Type B pancreatic cell (in vitro differentiated cells): ENCODE results near the gene MAP3K2. TPM values are rescaled to one million over a fixed set of nuclear protein-coding genes. Genes with fewer than 3 reads are reported as not detected.

Experiments used
- DNase-seq: peaks from one replicate; pipeline ENCODE4 v3.0.0; 2021; ENCODE audit warnings: mixed read lengths; ENCODE audit not compliant: unreplicated experiment; ENCODE audit errors: extremely low spot score
- H3K27ac Mint-ChIP-seq: 2 replicates; pipeline ENCODE4 v1.8.0; 2021; ENCODE audit warnings: mild to moderate bottlenecking, mixed read lengths
- H3K27me3 Mint-ChIP-seq: 2 replicates; pipeline ENCODE4 v1.8.0; 2021; ENCODE audit warnings: mixed read lengths
- H3K36me3 Mint-ChIP-seq: 2 replicates; pipeline ENCODE4 v1.8.0; 2021; ENCODE audit warnings: mixed read lengths
- H3K4me1 Mint-ChIP-seq: one replicate; pipeline ENCODE4 v1.8.0; 2021; ENCODE audit warnings: mixed read lengths; ENCODE audit not compliant: unreplicated experiment
- H3K4me3 Mint-ChIP-seq: 2 replicates; pipeline ENCODE4 v1.8.0; 2021; ENCODE audit warnings: mild to moderate bottlenecking, mixed read lengths
- H3K9me3 Mint-ChIP-seq: 2 replicates; pipeline ENCODE4 v1.8.0; 2021; ENCODE audit warnings: mixed read lengths
- total RNA-seq: library from RNA; stranded (reverse); gene quantifications from 2 replicates; pipeline ENCODE4 v1.2.1, GENCODE V29; 2021; ENCODE audit warnings: low replicate concordance
- TF ChIP-seq, protein P1 (sequence below): fragments of 200-600 bp; sonication (generic); conservative IDR thresholded peaks from 2 replicates; pipeline ENCODE4 v1.5.0; 2021; ENCODE audit warnings: antibody characterized with exemption, mild to moderate bottlenecking

Gene MAP3K2
- total RNA-seq, 1 donor from 2014 or later, result 30.8 TPM

DNA sequence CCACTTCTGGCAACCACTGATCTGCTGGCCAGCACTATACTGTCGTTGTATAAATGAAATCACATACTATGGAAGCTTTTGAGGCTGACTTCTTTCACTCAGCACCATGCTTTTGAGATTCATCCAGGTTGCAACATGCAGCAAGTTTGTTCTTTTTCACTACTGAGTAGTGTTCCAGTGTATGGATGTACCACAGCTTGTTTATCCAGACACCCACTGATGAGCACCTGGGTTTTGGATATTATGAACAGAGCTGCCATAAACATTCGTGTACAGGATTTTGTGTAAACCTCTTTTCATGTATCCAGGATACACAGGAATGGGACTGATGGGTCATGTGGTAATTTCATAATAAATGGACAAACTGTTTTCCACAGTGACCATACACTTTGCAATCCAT lies 104.5 kb downstream of the MAP3K2 start:
- Mint-ChIP-seq H3K4me1 (no peaks in the 10 kb centered on the region), H3K4me3 (no peak overlapping the region), H3K36me3 (peaks cover 45% of the 10 kb centered on the region), H3K27ac (no peak overlapping the region), H3K27me3 (no peaks in the 10 kb centered on the region), H3K9me3 (peaks cover 9% of the 10 kb centered on the region)
- TF ChIP-seq, protein P1, sequence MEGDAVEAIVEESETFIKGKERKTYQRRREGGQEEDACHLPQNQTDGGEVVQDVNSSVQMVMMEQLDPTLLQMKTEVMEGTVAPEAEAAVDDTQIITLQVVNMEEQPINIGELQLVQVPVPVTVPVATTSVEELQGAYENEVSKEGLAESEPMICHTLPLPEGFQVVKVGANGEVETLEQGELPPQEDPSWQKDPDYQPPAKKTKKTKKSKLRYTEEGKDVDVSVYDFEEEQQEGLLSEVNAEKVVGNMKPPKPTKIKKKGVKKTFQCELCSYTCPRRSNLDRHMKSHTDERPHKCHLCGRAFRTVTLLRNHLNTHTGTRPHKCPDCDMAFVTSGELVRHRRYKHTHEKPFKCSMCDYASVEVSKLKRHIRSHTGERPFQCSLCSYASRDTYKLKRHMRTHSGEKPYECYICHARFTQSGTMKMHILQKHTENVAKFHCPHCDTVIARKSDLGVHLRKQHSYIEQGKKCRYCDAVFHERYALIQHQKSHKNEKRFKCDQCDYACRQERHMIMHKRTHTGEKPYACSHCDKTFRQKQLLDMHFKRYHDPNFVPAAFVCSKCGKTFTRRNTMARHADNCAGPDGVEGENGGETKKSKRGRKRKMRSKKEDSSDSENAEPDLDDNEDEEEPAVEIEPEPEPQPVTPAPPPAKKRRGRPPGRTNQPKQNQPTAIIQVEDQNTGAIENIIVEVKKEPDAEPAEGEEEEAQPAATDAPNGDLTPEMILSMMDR, result no peak
- no peak for DNase-seq

DNA sequence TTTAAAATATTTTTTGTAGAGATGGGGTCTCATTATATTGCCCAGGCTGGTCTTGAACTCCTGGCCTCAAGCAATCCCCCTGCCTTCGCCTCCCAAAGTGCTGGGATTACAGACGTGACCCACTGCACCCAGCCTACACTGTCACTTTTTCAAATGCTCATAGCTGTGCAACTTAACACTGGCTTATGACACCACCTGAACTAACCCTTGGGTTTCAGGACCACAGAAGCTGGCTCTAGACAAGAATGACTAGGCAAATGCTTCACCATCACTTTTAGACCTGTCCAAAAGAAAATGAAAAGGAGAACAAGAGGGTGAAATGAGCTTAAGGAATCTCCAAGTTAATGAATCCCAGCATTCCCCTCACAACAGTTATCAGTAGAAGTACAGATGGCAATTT lies 107.1 kb downstream of the MAP3K2 start:
- TF ChIP-seq, protein P1, result no peak
- no peak overlapping the region for H3K4me3 Mint-ChIP-seq
- peaks cover 42% of the 10 kb centered on the region for H3K36me3 Mint-ChIP-seq
- peaks cover 9% of the 10 kb centered on the region for H3K9me3 Mint-ChIP-seq
- H3K27ac Mint-ChIP-seq, result no peak overlapping the region
- H3K27me3 Mint-ChIP-seq, result no peaks in the 10 kb centered on the region
- no peak for DNase-seq
- H3K4me1 Mint-ChIP-seq, result no peaks in the 10 kb centered on the region

DNA sequence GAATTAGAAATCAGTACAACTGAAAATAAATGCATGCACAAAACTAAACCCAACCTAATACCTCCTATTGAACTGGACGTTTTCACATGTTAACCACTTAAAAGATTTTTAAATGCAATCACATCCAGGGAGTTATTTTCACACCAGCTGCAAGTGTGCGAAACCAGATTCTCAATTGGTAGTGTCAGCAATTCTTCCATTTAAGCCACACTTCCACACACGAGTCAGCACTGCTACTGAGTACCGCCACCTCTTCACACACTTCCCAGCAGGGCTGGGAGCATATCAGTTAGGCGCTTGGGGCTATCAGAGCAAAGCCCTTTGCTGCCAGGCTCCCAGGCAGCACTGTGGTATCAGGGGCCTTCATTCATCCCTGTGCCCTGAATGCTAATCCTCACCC lies 108.0 kb downstream of the MAP3K2 start:
- Mint-ChIP-seq H3K36me3 (peaks cover 38% of the 10 kb centered on the region), H3K27ac (no peak overlapping the region), H3K4me3 (no peak overlapping the region), H3K9me3 (peaks cover 9% of the 10 kb centered on the region), H3K4me1 (no peaks in the 10 kb centered on the region), H3K27me3 (no peaks in the 10 kb centered on the region)
- TF ChIP-seq, protein P1, result no peak
- no peak for DNase-seq

DNA sequence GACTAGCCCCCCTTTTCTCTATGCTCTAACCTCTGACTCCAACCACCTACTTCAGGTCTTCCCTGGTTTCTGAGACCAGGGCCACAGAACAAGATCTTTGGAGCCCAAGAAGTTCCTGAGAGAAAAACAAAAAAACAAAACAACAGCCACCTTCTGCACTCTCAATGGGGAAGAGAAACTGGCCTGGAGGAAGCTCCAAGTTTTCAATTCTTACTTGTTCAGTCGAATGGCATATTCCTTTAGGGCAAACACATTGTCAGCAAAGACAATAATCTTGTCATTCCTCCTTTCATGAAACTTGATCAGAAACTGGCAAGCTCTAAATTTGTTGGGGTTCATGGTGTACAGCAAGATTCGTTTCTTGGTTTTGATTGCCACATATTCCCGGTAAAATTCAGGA lies 108.8 kb downstream of the MAP3K2 start:
- Mint-ChIP-seq H3K27ac (no peak overlapping the region), H3K9me3 (peaks cover 4% of the 10 kb centered on the region), H3K27me3 (no peaks in the 10 kb centered on the region), H3K4me3 (no peak overlapping the region), H3K4me1 (no peaks in the 10 kb centered on the region), H3K36me3 (peaks cover 30% of the 10 kb centered on the region)
- DNase-seq, result no peak
- TF ChIP-seq, protein P1, result no peak

DNA sequence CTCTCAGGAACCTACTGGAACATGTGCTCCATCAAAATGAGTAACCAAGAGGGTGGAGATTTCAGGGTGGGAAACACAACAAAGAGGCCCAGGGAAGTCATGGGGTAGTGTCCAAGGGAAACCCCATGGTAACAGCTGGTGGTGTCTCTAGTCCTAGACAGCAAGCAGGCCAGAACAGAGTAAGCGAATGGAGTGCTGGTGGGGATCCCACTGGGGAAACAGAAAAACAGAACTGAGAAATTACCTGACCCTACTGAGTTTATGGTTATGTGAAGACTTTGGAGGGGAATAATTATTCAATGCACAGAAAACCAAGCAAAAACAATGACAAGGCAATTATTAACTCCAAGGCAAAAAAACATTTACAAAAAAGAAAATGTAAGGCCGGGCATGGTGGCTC lies 110.7 kb downstream of the MAP3K2 start:
- Mint-ChIP-seq H3K9me3 (no peaks in the 10 kb centered on the region), H3K36me3 (peaks cover 27% of the 10 kb centered on the region), H3K4me1 (no peaks in the 10 kb centered on the region), H3K27me3 (no peaks in the 10 kb centered on the region), H3K4me3 (no peak overlapping the region), H3K27ac (no peak overlapping the region)
- TF ChIP-seq, protein P1, result no peak
- DNase-seq, result no peak

DNA sequence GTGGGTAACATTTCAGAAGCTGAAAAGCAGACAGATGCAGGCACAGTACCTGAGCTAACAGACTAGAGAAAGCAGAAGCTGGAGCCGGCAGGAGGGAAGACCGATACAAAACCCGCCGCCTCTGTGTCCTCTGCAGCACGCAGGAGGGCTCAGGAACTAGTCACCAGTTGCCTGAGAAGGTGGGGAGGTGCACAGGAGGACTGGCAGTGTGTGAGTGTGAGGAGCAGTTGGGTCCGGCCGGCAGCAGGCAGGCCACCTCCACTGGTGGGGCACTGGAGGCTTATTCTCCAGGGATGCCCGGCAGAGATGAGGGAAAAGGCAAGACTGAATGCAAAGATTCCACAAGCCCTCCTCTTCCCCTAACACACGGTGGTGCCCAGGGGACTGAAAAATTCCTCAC lies 112.0 kb downstream of the MAP3K2 start:
- no peak for DNase-seq
- H3K27me3 Mint-ChIP-seq, result no peaks in the 10 kb centered on the region
- H3K27ac Mint-ChIP-seq, result no peak overlapping the region
- H3K36me3 Mint-ChIP-seq, result peaks cover 32% of the 10 kb centered on the region
- H3K9me3 Mint-ChIP-seq, result no peaks in the 10 kb centered on the region
- H3K4me1 Mint-ChIP-seq, result no peaks in the 10 kb centered on the region
- H3K4me3 Mint-ChIP-seq, result no peak overlapping the region
- TF ChIP-seq, protein P1, result no peak
